GM23338 (cell line): Measurements from ENCODE around the gene C2orf68. TPM values are rescaled to one million over a fixed set of nuclear protein-coding genes. Genes with fewer than 3 reads are reported as not detected.

Experiments used
- ATAC-seq: fragments of 200-7000 bp; cut with Tn5 transposase; 3 replicates; pipeline ENCODE4 v1.9.1; 2020
- DNase-seq: peaks from one replicate; pipeline ENCODE4 v3.0.0-alpha.2; 2015; ENCODE audit warnings: low spot score
- H2AFZ ChIP-seq: fragments of 200-600 bp; sonication (generic); 2 replicates; pipeline ENCODE4 v1.8.0; 2016; ENCODE audit warnings: antibody characterized with exemption, mild to moderate bottlenecking, moderate library complexity
- H3F3A ChIP-seq: fragments of 200-600 bp; sonication (generic); replicated peaks from 2 replicates; pipeline ENCODE4 v1.8.0; 2017; ENCODE audit warnings: antibody characterized with exemption, mixed run types, low read depth
- H3K27ac ChIP-seq: fragments of 200-600 bp; sonication (generic); 2 replicates; pipeline ENCODE4 v1.6.1; 2016; ENCODE audit warnings: low read depth
- H3K27me3 ChIP-seq: fragments of 200-600 bp; sonication (generic); 2 replicates; pipeline ENCODE4 v1.8.0; 2016; ENCODE audit warnings: mild to moderate bottlenecking, mixed run types, moderate library complexity; ENCODE audit not compliant: insufficient read depth
- H3K36me3 ChIP-seq: fragments of 200-600 bp; sonication (generic); 2 replicates; pipeline ENCODE4 v1.8.0; 2016; ENCODE audit warnings: mild to moderate bottlenecking; ENCODE audit not compliant: insufficient read depth
- H3K4me1 ChIP-seq: fragments of 200-600 bp; sonication (generic); 2 replicates; pipeline ENCODE4 v1.8.0; 2016; ENCODE audit warnings: mild to moderate bottlenecking, moderate library complexity; ENCODE audit not compliant: insufficient read depth
- H3K4me2 ChIP-seq: fragments of 200-600 bp; sonication (generic); 2 replicates; pipeline ENCODE4 v1.7.1; 2017; ENCODE audit warnings: mixed run types
- H3K4me3 ChIP-seq: fragments of 200-600 bp; sonication (generic); 2 replicates; pipeline ENCODE4 v1.6.1; 2016; ENCODE audit warnings: mixed run types
- H3K79me2 ChIP-seq: fragments of 200-600 bp; sonication (generic); replicated peaks from 2 replicates; pipeline ENCODE4 v1.8.0; 2017; ENCODE audit warnings: mild to moderate bottlenecking; ENCODE audit not compliant: insufficient read depth
- H3K9me2 ChIP-seq: fragments of 200-600 bp; sonication (generic); 2 replicates; pipeline ENCODE4 v1.8.0; 2017; ENCODE audit not compliant: insufficient read depth
- H4K20me1 ChIP-seq: fragments of 200-600 bp; sonication (generic); replicated peaks from 2 replicates; pipeline ENCODE4 v1.8.0; 2017; ENCODE audit warnings: mild to moderate bottlenecking; ENCODE audit not compliant: insufficient read depth
- H3K27ac Mint-ChIP-seq: 2 replicates; pipeline ENCODE4 v1.8.0; 2020; ENCODE audit warnings: inconsistent platforms, mild to moderate bottlenecking, moderate library complexity, mixed read lengths
- H3K27me3 Mint-ChIP-seq: 3 replicates; pipeline ENCODE4 v1.8.0; 2022; ENCODE audit warnings: low read depth, mild to moderate bottlenecking, moderate library complexity, mixed read lengths, inconsistent platforms; ENCODE audit not compliant: insufficient read depth, poor library complexity
- H3K36me3 Mint-ChIP-seq: 3 replicates; pipeline ENCODE4 v1.8.0; 2021; ENCODE audit warnings: low read depth, mild to moderate bottlenecking, inconsistent platforms, moderate library complexity, mixed read lengths
- H3K4me1 Mint-ChIP-seq: 3 replicates; pipeline ENCODE4 v1.8.0; 2020; ENCODE audit warnings: mild to moderate bottlenecking, inconsistent platforms, mixed read lengths
- H3K4me3 Mint-ChIP-seq: 3 replicates; pipeline ENCODE4 v1.8.0; 2021; ENCODE audit warnings: moderate library complexity, mild to moderate bottlenecking, inconsistent platforms, mixed read lengths
- H3K9me3 Mint-ChIP-seq: 3 replicates; pipeline ENCODE4 v1.8.0; 2020; ENCODE audit warnings: moderate library complexity, mild to moderate bottlenecking, inconsistent platforms, mixed read lengths
- CREB1 ChIP-seq: fragments of 250-450 bp; sonication (Bioruptor Pico); IDR thresholded peaks from 2 replicates; pipeline ENCODE4 v1.5.0; 2020; ENCODE audit warnings: low read depth, mild to moderate bottlenecking, moderate library complexity
- ETS1 ChIP-seq: IDR thresholded peaks from 2 replicates; pipeline ENCODE4 v1.6.1; 2016; ENCODE audit warnings: antibody characterized with exemption
- NANOG ChIP-seq: IDR thresholded peaks from 2 replicates; pipeline ENCODE4 v1.6.1; 2016; ENCODE audit warnings: antibody characterized with exemption, borderline replicate concordance
- POLR2AphosphoS5 ChIP-seq: IDR thresholded peaks from 2 replicates; pipeline ENCODE4 v1.6.1; 2016; ENCODE audit warnings: antibody characterized with exemption, low read depth
- REST ChIP-seq: IDR thresholded peaks from one replicate; pipeline ENCODE4 v1.6.1; 2018; ENCODE audit warnings: antibody characterized with exemption; ENCODE audit not compliant: unreplicated experiment
- ZNF114 ChIP-seq: fragments of 250-450 bp; sonication (Bioruptor Pico); IDR thresholded peaks from 2 replicates; pipeline ENCODE4 v1.5.0; 2020; ENCODE audit warnings: mild to moderate bottlenecking, moderate library complexity
- polyA plus RNA-seq: library from polyadenylated mRNA; unstranded; fragments of >200 nt; fragmentation: Nextera tagmentation; extraction: Ambion mirVana; gene quantifications from 2 replicates; pipeline ENCODE4 v1.2.1, GENCODE V29; 2016
- total RNA-seq: library from RNA; depleted of rRNA; stranded (reverse); fragments of >200 nt; shearing (Covaris generic); gene quantifications from 2 replicates; pipeline ENCODE4 v1.2.3, GENCODE V29; 2014

C2orf68 gene
- total and polyA plus RNA-seq, 2 experiments from 2014 or later, result 26.8 to 76.4 TPM

- H3K36me3 ChIP-seq, result no peaks in the 10 kb centered on the region
- no peak within 1 kb of the TSS for H3K27ac ChIP-seq
- peak within 1 kb of the TSS; percentile 95 for H2AFZ ChIP-seq
- DNase-seq (peak; percentile 55), ATAC-seq (peak; percentile 87)
- no peaks in the 10 kb centered on the region for H3K79me2 ChIP-seq
- H3K4me1 ChIP-seq, result peaks cover 13% of the 10 kb centered on the region; the same call in 1 of the 2 replicates
- H3K9me2 ChIP-seq, result no peaks in the 10 kb centered on the region
- Mint-ChIP-seq H3K4me1 (peaks cover 14% of the 10 kb centered on the region), H3K9me3 (0 out of 3 replicates have a peak, but pooled peaks cover 3% of the 10 kb centered on the region), H3K36me3 (peaks cover 10% of the 10 kb centered on the region; the same call in 1 of the 3 replicates), H3K27me3 (peaks cover 28% of the 10 kb centered on the region), H3K27ac (no peak within 1 kb of the TSS), H3K4me3 (peak within 1 kb of the TSS; percentile 67)
- H4K20me1 ChIP-seq, result no peaks in the 10 kb centered on the region
- TF ChIP-seq CREB1 (CRISPR knock-in tag) (no peak), POLR2AphosphoS5 (peak; percentile 48; the same call in 1 of the 2 replicates), ETS1 (no peak), REST (no peak), NANOG (no peak)
- H3F3A ChIP-seq, result 0 out of 2 replicates have a peak, but pooled peaks cover 3% of the 10 kb centered on the region
- H3K4me3 ChIP-seq, result peak within 1 kb of the TSS; percentile 65
- peak within 1 kb of the TSS; percentile 86 for H3K4me2 ChIP-seq
- H3K27me3 ChIP-seq, result peaks cover 31% of the 10 kb centered on the region
These were observed 27.5 kb downstream of the C2orf68 start, which contains the start of gene VAMP5 for GRCh38 chr2:85584354-85584856. Gene VAMP5, plus strand, starts transcription at chr2:85584431. Its CDS starts 60 bp downstream, at chr2:85584491.

- ATAC-seq (no peak), DNase-seq (no peak)
- no peak overlapping the region for H3K27ac ChIP-seq
- Mint-ChIP-seq H3K27me3 (peaks cover 30% of the 10 kb centered on the region), H3K36me3 (peaks cover 10% of the 10 kb centered on the region; the same call in 1 of the 3 replicates), H3K9me3 (0 out of 3 replicates have a peak, but pooled peaks cover 3% of the 10 kb centered on the region), H3K4me1 (peaks cover 20% of the 10 kb centered on the region), H3K4me3 (peak overlapping the region; percentile 67), H3K27ac (no peak overlapping the region)
- H3K27me3 ChIP-seq, result peaks cover 31% of the 10 kb centered on the region
- H3K79me2 ChIP-seq, result no peaks in the 10 kb centered on the region
- peak overlapping the region; percentile 65 for H3K4me3 ChIP-seq
- H3K36me3 ChIP-seq, result no peaks in the 10 kb centered on the region
- no peaks in the 10 kb centered on the region for H4K20me1 ChIP-seq
- H3K4me1 ChIP-seq, result peaks cover 19% of the 10 kb centered on the region
- 0 out of 2 replicates have a peak, but pooled peaks cover 3% of the 10 kb centered on the region for H3F3A ChIP-seq
- no peaks in the 10 kb centered on the region for H3K9me2 ChIP-seq
- H2AFZ ChIP-seq, result peak overlapping the region; percentile 84; the same call in 1 of the 2 replicates
- peak overlapping the region; percentile 86 for H3K4me2 ChIP-seq
- TF ChIP-seq REST (no peak), NANOG (no peak), ZNF114 (CRISPR knock-in tag) (no peak)
These were observed 28.1 kb downstream of the C2orf68 start for GRCh38 chr2:85583667-85584353.
